HEK293T (cell line): ENCODE results near the gene YIF1A.

Experiments used
- BHLHE40 ChIP-seq: fragments of 450-650 bp; IDR thresholded peaks from 2 replicates; pipeline ENCODE4 v1.6.1; 2016; ENCODE audit warnings: mild to moderate bottlenecking, moderate library complexity, borderline replicate concordance
- CTBP1 ChIP-seq: fragments of 450-650 bp; IDR thresholded peaks from 2 replicates; pipeline ENCODE4 v1.6.1; 2016; ENCODE audit warnings: borderline replicate concordance
- ELF4 ChIP-seq: fragments of 450-650 bp; IDR thresholded peaks from 2 replicates; pipeline ENCODE4 v1.6.1; 2017; ENCODE audit warnings: antibody characterized with exemption
- FOXA1 ChIP-seq: fragments of 450-650 bp; IDR thresholded peaks from 2 replicates; pipeline ENCODE4 v1.6.1; 2016; ENCODE audit warnings: mild to moderate bottlenecking
- FOXK2 ChIP-seq: fragments of 450-650 bp; IDR thresholded peaks from 2 replicates; pipeline ENCODE4 v1.6.1; 2016; ENCODE audit warnings: mild to moderate bottlenecking
- FOXM1 ChIP-seq: fragments of 450-650 bp; IDR thresholded peaks from 2 replicates; pipeline ENCODE4 v1.6.1; 2017; ENCODE audit warnings: mild to moderate bottlenecking, borderline replicate concordance
- HDGF ChIP-seq: fragments of 450-650 bp; IDR thresholded peaks from 2 replicates; pipeline ENCODE4 v1.6.1; 2017; ENCODE audit warnings: antibody characterized with exemption, borderline replicate concordance
- L3MBTL2 ChIP-seq: fragments of 450-650 bp; conservative IDR thresholded peaks from 2 replicates; pipeline ENCODE4 v1.6.1; 2016; ENCODE audit warnings: mild to moderate bottlenecking
- NFRKB ChIP-seq: fragments of 450-650 bp; IDR thresholded peaks from 2 replicates; pipeline ENCODE4 v1.6.1; 2016; ENCODE audit warnings: mild to moderate bottlenecking, moderate library complexity
- SP1 ChIP-seq: fragments of 450-650 bp; IDR thresholded peaks from 2 replicates; pipeline ENCODE4 v1.6.1; 2017
- SUZ12 ChIP-seq: fragments of 450-650 bp; IDR thresholded peaks from 2 replicates; pipeline ENCODE4 v1.6.1; 2016; ENCODE audit warnings: mild to moderate bottlenecking
- TARDBP ChIP-seq: fragments of 450-650 bp; IDR thresholded peaks from 2 replicates; pipeline ENCODE4 v1.6.1; 2016
- ZNF384 ChIP-seq: fragments of 450-650 bp; IDR thresholded peaks from 2 replicates; pipeline ENCODE4 v1.6.1; 2016

DNA sequence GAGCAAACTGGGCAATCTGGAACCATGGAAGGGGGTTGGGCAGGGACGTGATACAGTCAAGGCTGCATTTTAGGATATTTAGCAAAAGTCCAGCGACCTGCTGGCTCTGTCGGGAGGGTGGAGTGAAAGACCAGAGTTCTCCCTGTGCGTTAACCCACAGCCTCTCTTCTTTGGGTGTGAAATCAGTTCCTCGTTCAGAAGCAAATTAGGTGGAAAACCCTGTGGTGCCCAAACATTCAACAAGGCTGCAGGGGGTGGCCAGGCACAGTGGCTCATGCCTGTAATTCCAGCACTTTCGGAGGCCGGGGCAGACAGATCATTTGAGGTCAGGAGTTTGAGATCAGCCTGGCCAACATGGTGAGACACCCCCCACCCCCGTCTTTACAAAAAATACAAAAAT is 8.7 kb upstream of the YIF1A start:
- TF ChIP-seq ELF4 (no peak), BHLHE40 (no peak), SP1 (no peak), FOXK2 (no peak), SUZ12 (no peak), HDGF (no peak), NFRKB (no peak), TARDBP (no peak), ZNF384 (no peak), FOXM1 (no peak), FOXA1 (no peak), CTBP1 (no peak), L3MBTL2 (no peak)
